NCI-H128 (cell line): Measurements from ENCODE around the gene SCUBE1.
A peak's percentile ranks its signal among the peaks of the same experiment; 100 is the strongest.

ENCODE experiments used
- DNase-seq: peaks from one replicate; lab custom pipeline; 2025; ENCODE audit not compliant: unreplicated experiment; lab: John Stamatoyannopoulos, UW

Gene SCUBE1

DNA sequence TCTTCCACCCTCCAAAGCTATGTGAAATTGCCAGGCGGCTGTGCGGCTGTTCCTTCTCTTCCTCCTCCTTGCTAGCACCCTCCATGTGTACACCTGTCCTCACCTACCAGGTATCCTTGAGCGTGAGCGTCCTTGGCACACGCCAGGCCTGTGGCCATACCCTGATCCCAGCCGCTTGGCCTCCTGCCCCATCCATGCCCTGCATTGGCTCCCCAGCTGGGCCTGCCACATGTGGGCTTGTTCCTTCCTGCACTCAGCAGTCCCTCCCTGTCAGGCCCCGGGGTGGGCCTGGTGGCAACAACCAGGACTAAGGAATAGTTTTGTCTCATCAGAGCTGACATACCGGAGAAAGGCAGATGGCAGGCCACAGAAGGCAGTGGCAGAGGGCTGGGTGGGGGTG lies 40.0 kb downstream of the SCUBE1 start:
- DNase-seq: no peak

DNA sequence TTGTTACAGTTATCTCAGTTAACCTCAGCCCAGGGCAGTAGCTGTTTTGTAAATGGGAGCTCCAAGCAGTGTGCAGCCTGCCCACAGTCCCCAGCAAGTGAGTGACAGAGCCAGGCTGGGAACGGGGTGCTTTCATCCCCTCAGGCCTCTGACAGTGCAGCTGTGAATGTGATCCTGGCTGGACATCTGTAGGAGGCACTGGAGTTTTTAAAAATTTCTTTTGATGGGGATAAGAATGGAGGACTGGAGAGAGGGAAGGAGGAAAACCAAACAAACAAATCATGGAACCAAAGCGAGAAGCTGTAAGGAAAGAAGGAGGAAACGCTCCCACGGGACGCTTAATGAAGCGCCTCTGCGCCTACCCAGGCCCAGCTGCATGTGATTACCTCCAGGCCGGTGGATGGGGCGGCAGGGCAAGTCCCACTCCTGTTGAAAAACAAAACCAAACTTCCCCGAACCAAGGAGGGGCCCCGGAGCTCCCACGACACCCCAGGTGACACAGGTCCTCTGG lies 40.6 kb downstream of the SCUBE1 start:
- no peak for DNase-seq

DNA sequence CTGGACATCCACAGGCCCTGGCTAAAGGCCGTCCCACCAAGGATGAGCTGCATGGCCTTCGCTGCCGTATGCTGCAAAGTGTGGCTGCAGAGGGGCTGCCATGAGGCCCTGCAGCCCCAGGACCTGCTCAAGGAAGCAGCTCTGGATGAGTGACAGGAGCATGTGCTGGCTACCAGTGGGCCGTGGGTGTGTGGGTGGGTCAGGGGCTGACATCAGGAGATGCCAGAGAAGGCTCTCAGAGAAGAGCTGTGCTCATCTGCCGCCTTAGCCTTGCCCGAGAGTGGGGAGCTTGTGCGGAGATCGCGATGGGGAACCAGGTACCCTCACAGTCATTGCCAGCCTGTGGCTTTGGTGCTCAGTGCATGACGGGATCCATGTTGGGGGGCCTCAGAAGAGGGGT lies 41.3 kb downstream of the SCUBE1 start:
- no peak for DNase-seq

DNA sequence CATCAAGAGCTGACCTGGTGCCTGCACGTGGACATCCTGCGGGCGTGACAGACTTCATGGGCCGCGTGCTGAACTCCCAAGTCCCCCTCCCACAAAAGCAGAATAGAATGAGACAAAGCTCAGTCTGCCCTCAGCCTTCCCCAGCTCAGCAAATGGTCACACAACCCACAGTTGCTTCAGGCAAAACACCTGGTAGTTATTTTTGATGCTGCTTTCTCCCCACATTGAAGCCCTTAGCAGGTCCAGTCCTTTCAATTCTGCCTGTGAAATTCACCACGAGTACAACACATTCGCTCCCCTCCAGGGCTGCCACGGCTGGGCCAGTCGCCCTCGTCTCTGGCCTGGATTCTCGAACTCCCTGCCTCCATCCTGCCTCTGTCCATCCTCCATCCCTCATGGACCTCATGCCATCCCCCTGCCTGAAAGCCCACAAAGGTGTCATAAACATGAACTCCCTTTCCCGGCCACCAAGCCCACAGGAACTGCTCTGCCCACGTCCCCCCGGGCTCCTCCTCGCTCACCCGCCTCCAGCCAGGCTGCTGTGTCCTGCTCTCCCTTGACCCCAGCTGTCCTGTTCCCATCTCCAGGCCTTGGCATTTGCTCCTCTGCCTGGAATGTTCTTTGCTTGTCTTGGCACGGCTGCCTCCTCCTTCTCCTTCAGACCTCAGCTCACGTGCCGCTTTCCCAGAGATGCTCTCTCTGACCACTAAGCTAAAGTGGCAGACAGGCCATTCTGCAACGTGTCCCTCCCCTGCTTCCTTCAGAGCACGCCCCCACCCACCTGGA lies 42.1 kb downstream of the SCUBE1 start:
- DNase-seq: no peak

DNA sequence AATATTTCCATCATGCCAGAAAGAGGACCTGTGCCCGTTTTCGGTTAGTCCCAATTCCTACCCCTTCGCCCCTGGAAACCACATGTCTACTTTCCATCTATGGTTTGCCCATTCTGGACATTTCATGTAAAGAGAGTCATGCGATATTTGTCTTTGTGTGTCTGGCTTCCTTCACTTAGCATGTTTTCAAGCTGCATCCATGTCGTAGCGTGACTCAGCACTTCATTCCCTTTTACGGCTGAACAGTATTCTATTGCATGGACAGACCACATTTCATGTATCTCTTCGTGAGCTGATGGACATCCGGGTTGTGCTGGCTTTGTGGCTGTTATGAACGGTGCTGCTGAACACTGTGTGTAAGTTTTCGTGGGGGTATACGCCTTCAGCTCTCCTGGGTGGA lies 43.4 kb downstream of the SCUBE1 start:
- no peak for DNase-seq

DNA sequence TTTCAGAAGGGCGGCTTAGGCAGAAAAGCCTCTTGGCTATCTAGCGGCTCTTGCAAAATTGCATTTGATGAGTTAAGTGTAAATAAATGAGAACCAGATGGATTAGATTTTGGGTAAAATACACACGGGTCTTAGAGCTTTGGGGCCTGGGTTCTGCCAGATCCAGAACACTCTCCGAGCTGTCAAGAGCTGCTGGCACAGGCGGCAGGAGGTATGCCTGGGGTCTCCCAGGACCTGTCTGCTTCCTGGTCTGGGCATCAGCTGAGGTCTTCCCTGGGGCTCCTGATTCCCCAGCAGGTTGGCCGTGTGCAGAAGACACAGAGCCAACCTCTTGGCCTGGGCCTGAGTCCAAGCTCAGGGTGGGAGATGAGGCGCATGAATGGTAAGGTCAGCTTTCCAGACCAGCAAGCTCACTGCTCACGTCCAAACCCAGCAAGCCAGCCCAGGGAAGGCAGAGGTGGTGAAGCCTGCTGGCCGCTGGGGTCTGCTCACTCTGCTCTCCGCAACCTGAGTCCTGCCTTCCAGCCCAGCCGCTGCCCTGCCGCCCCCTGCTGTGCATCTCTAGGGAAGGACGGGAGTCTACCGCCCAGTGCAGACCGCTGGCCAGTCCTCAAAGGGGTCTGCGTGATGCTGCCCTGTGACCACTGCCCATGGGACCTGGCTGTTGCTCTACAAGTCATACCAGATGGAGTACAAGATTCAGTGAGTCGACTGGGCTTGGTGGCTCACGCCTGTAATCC lies 44.9 kb downstream of the SCUBE1 start:
- DNase-seq: no peak

DNA sequence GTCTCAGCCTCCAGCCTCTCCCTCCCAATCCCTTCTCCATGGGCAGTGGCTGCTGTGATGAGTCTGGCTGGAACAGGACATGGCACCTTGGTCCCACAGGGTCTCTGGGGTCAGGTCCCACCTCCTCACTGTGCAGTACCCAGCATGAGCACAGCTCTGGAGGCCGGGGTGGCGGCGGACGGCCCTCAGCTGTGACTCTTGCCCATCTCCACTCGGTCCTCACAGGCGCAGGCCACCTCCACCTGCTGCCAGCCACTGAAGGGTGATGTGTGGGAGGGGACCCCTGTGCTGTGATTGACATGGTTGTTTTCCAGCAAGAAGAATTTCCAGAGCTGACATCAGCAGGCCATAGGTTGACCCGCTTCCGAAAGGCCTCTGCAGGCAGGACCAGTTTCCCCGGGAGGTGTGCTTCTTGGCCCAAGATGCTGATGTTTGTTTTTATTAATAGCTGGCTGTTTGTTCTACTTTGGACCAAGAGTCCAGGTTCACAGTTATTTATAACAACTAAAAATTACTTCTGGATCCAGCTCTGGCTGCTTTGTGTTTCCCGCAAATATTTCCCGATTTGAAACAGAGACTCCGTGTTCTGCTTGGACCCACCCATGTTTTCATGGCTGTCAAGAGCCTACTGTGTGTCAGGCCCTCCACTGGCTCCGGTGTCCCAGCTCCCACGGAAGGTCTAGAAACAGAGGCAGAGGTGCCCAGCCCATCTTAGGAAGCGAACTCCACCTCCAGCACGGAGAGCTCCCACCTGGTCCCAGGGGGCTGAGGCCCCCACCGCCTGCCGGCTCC lies 45.7 kb downstream of the SCUBE1 start:
- DNase-seq: no peak

DNA sequence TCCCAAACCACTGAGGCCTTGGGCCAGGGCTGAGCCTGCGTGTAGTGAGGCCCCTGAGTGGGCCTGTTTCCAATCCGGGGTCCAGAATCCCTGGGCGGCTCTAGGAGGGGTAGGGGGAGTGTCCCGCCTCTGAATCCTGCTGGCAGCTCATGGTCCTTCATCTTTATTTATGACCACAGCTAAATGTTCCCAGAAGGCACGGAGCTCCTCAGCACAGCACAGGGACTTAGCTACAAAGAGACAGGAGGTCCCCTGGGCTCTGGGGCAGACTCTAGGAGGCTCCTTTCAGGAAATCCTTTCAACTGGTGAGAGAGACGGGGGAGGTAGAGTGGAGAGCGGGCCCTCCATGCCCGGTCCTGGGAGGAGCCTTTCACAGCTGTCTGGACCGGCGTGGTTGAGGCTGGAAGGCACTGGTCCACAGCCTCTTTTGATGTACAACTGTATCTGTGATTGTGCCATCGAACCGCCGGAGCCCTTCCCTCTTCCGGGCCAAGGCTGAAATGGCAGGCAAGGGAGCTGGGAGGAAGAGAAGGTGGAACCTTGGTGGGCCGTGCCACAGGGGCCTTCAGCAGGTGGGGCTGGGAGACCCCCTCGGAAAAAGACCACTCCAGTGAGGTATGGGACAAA lies 46.8 kb downstream of the SCUBE1 start:
- DNase-seq: no peak

DNA sequence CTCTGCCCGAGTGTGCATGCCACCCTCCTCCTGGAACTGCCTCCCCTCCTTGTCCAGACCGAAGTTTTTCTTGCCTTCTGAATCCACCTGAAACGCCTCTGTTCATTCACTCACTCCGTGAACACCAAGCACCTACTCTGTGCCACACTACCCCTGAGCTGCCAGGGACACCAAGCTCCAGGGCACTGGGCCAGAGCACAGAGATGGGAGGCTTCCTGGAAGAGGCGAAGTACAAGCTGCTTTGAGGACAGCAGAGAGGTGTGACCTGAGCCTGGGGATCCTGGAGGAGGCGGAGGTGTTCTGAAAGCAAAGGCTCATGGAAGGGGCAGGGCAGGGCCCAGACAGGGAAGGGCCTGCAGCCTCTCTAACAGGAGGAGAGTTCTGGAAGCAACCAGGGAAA lies 47.5 kb downstream of the SCUBE1 start:
- DNase-seq: no peak

DNA sequence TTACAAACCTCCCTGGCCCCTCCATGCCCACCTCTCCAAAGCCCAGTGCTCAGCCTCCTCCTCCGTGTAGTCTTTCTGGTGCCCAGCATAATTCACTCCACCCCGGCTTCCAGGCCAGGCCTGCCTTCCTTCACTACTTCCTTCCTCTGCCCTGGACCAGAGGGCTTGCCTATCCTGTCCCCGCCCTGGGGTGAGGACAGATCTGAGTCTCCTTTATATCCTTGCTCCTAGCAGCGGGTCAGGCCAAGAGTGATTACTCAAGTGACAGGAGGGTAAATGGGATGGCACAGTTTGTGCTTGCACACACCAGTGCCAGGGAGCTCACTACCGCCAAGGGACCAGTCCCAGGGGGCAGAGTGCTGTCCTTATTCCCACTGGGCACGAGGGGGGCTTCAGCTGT lies 48.0 kb downstream of the SCUBE1 start:
- DNase-seq: no peak

DNA sequence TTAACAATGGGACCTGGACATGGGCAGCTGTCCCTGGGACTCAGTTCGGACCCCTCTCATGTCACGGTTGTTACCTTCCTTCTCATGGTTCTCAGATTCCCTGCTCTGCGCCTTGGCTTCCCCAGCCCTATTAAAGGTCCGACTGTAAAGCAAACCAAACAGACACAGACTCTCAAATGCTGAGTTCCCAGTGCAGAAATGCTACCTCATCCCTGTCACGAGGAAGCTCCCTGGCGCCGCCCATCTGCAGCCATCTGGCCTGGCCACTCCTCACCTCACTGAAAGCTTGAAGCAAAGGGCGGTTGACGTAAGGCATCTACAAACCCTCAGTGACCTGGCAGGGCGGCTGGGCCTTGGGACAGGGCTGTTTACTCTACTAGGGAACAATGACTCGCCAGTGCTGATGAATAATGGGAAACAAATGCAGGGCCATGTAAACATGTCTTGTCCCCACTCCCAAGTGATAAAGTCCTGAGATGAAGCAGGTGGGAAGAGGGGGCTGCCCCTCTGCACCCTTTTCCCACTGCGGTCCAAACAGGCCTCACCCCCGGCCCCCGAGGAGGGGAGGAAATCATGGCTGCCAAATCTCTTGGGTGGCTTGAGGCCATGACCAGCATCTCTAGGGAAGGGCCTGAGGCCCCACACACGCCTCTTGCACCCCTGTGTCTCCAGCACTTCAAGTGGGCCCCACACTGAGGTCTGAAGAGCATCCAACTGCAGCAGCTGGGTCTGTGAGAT lies 49.3 kb downstream of the SCUBE1 start:
- DNase-seq: no peak

DNA sequence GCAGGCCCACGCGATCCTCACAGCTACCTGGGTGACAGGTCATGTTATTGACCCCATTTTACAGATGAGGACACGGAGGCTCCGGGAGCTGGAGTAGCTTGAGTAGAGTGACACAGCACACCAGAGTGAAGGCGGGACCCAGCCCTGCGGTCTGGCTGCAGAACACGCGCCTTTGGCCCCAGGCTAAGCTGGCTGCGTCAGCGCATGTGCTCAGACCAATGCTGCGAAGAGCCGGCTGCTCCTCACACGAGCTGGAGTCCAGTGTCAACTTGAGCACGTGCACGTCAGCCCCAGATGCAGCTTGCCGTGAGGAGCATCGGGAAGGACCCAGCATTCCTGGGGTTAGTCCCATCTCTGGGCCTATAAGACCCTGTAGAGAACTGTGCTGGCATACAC lies 49.9 kb downstream of the SCUBE1 start:
- no peak for DNase-seq

DNA sequence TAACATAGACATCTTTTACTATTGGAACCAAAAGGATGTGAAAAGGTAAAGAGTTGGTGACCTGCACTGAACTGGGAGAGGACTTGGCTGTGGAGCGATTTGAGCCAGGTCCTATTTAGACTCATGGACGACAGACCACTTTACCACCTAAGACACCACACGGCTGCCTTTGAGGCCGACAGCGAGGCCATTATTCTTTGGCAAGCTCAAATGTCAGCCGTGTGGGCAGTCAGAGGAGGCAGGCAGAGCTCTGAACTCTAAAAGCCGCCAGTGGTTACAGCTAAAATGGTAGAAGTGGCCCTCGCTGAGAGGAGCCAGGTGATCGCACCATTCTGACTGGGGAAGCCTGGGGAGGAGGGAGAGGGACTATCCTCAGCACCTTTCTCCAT lies 50.5 kb downstream of the SCUBE1 start:
- no peak for DNase-seq

DNA sequence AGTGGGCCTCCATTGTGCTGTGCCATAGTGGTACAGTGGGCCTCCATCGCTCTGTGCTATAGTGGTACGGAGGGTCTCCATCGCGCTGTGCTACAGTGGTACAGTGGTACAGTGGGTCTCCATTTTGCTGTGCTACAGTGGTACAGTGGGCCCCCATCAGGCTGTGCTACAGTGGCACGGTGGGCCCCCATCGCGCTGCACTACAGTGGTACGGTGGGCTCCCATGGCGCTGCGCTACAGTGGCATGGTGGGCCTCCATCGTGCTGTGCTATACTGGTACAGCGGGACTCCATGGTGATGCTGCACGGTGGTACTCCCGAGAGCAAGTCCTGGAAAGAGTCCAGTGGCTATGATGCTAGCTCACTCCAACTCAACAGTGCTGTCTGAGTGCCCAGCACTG lies 51.8 kb downstream of the SCUBE1 start:
- DNase-seq: no peak

DNA sequence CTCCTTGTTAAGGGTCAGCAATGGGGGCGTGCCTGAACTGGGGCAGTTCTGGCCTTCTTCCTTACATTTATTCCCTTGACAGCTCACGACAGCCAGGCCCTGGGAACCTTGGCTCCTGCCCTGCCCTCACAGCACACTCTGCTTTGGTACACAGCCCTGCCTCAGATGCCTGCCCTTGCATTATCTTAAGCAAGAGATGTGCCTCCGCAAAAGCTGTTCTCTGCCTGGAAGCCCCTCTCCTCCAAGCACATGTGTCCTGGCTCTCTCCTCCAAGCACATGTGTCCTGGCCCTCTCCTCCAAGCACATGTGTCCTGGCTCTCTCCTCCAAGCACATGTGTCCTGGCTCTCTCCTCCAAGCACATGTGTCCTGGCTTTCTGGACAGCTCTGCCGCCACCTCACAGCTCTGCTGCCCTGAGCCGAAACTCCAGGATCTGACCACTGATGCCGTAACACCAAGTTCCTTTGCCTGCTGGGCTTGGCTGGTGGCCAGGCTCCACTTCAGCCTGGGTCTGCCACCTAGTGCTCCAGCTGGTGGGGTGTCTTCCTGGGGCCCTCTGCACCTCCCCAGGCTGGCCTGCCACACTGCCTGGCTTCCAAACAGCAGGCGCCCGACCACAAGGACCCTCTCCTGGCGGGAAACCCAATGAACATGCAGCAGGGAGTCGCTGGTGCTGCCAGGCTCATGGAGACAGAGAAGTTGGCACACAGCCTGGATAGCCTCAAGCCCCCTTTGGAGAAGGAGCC lies 53.0 kb downstream of the SCUBE1 start:
- DNase-seq: peak; percentile 0

DNA sequence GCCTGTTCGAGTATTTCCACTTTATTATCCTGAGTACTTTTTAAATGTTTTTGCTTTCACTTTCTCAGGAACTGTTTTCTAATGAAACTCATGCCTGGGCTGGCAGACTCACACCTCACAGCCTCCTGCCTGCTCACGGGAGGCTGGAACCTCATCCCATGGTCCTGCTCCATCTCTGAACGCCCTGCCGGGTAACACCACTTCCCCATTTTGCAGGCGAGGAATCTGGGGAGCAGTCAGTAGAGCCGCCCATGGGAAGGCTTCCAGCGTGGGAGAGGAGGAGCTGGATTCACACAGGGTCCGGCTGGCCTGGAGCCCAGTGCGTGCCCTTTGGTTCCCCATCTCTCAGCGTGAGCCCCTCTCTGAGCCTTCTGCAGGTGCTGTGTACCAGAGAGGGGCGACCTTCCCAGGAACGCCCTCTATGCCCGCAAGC lies 53.6 kb downstream of the SCUBE1 start:
- DNase-seq: no peak

DNA sequence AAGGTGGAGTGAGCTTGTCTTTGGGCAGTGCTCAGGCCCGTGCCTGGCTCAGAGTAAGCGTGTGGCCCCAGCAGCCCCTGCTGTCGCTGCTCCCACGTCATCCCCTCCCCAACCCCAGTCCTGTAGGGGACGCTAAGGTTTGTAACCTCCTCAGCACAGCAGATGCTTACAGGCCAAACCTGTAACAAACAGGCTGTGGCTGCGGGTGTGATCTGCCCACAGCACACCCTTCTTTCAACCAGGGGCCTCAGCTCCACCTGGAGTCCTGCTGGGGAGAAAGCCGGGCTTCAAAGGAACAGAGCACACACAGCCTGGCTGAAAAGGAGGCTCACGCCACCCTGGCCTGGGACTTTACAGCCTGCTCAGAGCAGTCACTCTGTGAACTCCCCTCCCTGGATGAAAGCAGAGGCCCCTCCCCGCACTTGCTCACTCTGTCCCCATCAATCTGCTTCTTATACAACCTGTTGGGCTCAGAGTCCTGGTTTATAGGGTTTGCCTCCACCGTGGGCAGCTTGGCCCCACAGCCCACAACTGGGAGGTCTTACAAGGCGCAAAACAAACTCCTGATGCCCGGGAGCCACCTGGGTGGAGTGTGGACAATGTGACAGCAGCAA lies 54.3 kb downstream of the SCUBE1 start:
- no peak for DNase-seq

DNA sequence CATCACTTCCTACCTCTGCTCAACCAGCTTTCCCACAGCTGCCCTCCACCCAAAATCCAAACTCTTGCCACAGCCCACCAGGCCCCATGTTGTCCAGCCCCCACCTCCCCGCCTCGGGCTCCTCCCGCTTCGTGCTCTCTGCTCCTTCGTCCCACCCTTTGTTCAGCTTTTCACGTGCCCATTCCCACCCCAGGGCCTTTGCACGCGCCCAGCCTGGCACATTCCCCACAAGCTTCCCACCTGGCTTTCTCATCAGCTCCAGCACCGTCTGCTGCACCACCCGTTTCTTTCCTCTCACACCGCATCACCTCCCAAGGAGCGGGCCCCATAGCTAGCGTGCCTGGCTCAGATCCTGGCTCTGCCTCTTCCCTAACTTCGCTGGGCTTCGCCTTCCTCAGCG lies 54.8 kb downstream of the SCUBE1 start:
- no peak for DNase-seq

DNA sequence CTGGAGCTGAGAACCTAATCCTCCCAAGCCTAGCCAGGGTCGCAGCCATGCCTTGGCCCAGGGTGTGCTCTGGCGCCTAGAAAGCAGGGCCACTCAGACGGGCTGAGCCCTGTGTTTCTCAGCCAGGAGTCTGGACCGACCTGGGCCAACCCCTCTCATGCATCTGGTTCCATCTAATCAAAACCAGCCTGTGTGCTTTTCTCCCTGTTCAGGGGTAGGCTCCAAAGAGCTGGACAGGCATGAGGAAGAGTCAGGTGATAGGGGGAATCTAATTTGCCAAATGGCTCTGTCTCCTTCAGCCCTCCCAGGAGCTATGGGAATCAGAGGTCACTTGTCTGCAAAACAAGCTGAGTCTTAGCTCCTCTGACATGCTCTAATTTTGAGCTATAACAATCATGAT lies 55.7 kb downstream of the SCUBE1 start:
- no peak for DNase-seq
